Colonic mucosa (tissue), 4 donors: Measurements from ENCODE around the gene COL23A1. TPM values are rescaled to one million over a fixed set of nuclear protein-coding genes. Genes with fewer than 3 reads are reported as not detected.

Experiments
- DNase-seq: peaks from one replicate; pipeline ENCODE4 v3.0.0-alpha.2; 2020
- H3K27ac ChIP-seq: fragments of 200-600 bp; one replicate; pipeline ENCODE4 v1.8.0; 2021
- H3K27me3 ChIP-seq: fragments of 200-600 bp; one replicate; pipeline ENCODE4 v1.8.0; 2021
- H3K36me3 ChIP-seq: fragments of 200-600 bp; one replicate; pipeline ENCODE4 v1.8.0; 2021
- H3K4me1 ChIP-seq: fragments of 200-600 bp; one replicate; pipeline ENCODE4 v1.8.0; 2021; ENCODE audit warnings: mild to moderate bottlenecking
- H3K4me3 ChIP-seq: fragments of 200-600 bp; one replicate; pipeline ENCODE4 v1.8.0; 2021
- H3K9ac ChIP-seq, 2 donors: one replicate each; pipeline ENCODE4 v1.7.0; 2013; ENCODE audit warnings: control low read depth in 2 of 2, low read depth in 2 of 2, low read length in 2 of 2
- H3K9me3 ChIP-seq: fragments of 200-600 bp; one replicate; pipeline ENCODE4 v1.8.0; 2021
- CTCF ChIP-seq: fragments of 200-600 bp; IDR thresholded peaks from one replicate; pipeline ENCODE4 v1.8.0; 2022; ENCODE audit warnings: antibody characterized with exemption, mild to moderate bottlenecking
- intact Hi-C: fragments of 100-400 bp; cut with DNase I; formaldehyde crosslinking; loops from one replicate; pipeline ENCODE4 v1.14.1; 2022
- total RNA-seq, 2 donors: library from RNA; stranded (reverse); fragmentation: NEBNext Ultra II Directional in 1 of 2; extraction: Animal tissue kit (Norgen Biotek cat#: 25700) in 1 of 2; gene quantifications; one replicate each; pipeline ENCODE4 v1.2.1, GENCODE V29; 2021
- donor health status: healthy.
- donor health status: DM: no; HTN: no; CAD: no.
- donor health status: DM: no; HTN: no; CAD: no.

Gene COL23A1
- total RNA-seq, 2 donors from 2014 or later = 0.37 to 0.49 TPM

DNA sequence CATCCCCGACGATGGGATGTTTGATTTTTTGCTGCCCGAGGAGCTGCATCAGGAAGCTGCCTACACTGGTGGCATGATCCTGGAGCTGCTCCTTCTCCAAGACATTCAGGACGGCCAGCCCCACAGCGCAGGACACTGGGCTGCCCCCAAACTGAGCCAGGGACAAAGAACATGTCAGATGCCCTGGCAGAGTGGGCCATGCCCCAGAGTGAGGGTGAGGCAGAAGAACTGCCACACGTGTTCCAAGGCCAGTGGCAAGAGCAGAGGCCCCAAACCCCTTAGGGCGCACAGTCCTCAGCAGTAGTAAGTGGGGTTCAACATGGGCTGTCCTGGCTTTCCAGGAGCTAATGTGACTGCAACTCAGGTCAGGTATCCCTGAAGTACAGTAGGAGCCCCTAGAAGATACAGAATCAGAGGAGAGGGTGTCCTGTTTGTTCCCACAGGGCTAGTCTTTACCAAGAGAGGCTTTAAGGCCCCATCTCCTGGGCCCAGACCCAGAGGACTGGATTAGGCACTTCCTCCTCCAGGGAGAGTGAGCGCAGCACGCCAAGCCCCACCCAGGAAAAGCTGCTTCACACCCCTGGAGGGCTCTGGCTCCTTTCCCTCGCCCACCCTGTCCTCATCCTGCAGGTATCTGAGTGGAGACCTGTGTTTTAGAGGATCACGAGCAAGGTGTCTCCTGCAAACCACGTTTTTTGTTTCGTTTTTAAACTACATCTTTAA, 374.8 kb downstream of the COL23A1 start:
- H3K27ac ChIP-seq = peak overlapping the region; percentile 90
- no peaks in the 10 kb centered on the region for H3K9me3 ChIP-seq
- peaks cover 29% of the 10 kb centered on the region for H3K4me1 ChIP-seq
- peak overlapping the region; percentile 68 to 80 for H3K9ac ChIP-seq
- no peak for TF ChIP-seq CTCF
- peak; percentile 75 for DNase-seq
- no peak overlapping the region for H3K4me3 ChIP-seq
- H3K27me3 ChIP-seq = no peaks in the 10 kb centered on the region
- intact Hi-C loops = no loop called here
- H3K36me3 ChIP-seq = peaks cover 8% of the 10 kb centered on the region

DNA sequence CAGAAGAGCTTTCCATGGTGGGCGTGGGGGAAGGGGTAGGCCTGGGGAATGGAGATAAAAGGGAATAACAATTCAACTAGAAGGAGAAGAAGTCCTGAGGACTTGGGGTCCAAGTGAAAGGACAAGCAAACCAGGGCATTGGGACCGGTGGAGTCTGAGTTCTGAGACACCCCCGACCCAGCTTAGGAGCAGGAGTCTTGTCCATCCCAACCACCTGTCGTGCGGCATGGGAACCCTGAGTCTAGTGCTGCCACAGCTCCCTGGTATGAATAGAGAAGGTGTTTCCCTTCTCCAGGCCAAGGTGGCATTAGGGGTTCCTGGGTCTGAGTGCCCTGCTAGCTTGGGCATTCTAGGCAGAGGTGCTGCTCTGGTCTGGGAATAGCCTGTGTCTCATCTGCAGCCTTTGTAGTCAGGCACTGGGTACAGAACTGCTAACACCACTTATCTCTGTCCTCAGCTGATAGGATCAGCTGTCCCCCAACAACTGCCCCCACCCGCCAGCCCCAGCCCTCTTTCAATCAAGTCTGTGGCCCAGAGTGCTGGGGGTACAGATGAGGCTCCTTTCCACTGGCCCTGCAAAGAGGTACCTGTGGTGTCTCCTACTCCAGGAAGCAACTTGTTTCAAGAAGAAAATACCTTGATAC, 375.9 kb downstream of the COL23A1 start:
- no peaks in the 10 kb centered on the region for H3K9me3 ChIP-seq
- H3K4me3 ChIP-seq = no peak overlapping the region
- peak overlapping the region; percentile 47 to 80 for H3K9ac ChIP-seq
- H3K27me3 ChIP-seq = no peaks in the 10 kb centered on the region
- peaks cover 29% of the 10 kb centered on the region for H3K4me1 ChIP-seq
- H3K27ac ChIP-seq = peak overlapping the region; percentile 90
- DNase-seq = no peak
- intact Hi-C loops = no loop called here
- peaks cover 17% of the 10 kb centered on the region for H3K36me3 ChIP-seq
- TF ChIP-seq CTCF = no peak

- Histone ChIP-seq H3K36me3 (peaks cover 17% of the 10 kb centered on the region), H3K27me3 (no peaks in the 10 kb centered on the region), H3K4me3 (no peak overlapping the region), H3K27ac (peak overlapping the region; percentile 90), H3K4me1 (peaks cover 34% of the 10 kb centered on the region), H3K9ac (peak overlapping the region in 1 of 2 donors; percentile 80), H3K9me3 (no peaks in the 10 kb centered on the region)
- no peak for TF ChIP-seq CTCF
- peak; percentile 76 for DNase-seq
- intact Hi-C loops = no loop called here
These were observed 376.4 kb downstream of the COL23A1 start for GRCh38 chr5:178213748-178214151.

DNA sequence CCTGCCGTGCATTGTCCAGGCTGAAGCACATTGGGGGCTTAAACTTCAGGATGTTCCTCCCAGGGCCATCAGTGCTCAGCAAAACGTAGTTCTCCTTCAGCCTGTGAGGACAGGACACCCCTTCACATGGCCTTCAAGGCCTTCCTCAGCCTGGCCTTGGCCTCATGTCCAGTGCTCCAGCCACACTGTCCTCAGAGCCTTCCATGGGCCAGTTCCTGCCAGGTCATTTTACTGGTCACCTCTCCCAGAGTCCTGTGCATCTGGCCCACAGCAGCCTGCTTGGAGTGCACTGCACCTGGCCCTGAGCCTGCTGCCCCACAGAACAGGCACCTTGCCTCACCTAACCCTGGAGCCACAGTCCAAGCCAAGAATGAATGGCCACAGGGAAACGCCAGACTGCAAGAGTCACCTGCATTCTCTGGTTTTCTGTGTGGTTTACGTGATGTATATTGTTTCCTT, 377.2 kb downstream of the COL23A1 start:
- intact Hi-C loops = no loop called here
- Histone ChIP-seq H3K36me3 (peaks cover 17% of the 10 kb centered on the region), H3K4me3 (no peak overlapping the region), H3K9me3 (no peaks in the 10 kb centered on the region), H3K9ac (peak overlapping the region; percentile 19 to 80), H3K4me1 (peaks cover 34% of the 10 kb centered on the region), H3K27me3 (no peaks in the 10 kb centered on the region), H3K27ac (peak overlapping the region; percentile 90)
- no peak for TF ChIP-seq CTCF
- DNase-seq = no peak

- Histone ChIP-seq H3K27ac (peak overlapping the region; percentile 90), H3K9me3 (no peaks in the 10 kb centered on the region), H3K27me3 (no peaks in the 10 kb centered on the region), H3K4me3 (no peak overlapping the region), H3K9ac (peak overlapping the region; percentile 19 to 80), H3K4me1 (peaks cover 37% of the 10 kb centered on the region), H3K36me3 (peaks cover 17% of the 10 kb centered on the region)
- intact Hi-C loops = no loop called here
- no peak for TF ChIP-seq CTCF
- no peak for DNase-seq
These were observed 377.8 kb downstream of the COL23A1 start for GRCh38 chr5:178212241-178213002.
